ENCODE results near the gene SYNDIG1. TPM values are rescaled to one million over a fixed set of nuclear protein-coding genes. Genes with fewer than 3 reads are reported as not detected.
"Not testable (repeated sequence)": the region's sequence is repeated elsewhere in the genome, so short reads cannot be mapped to it uniquely, and the experiment has no call there.

The SYNDIG1 gene
- total and polyA plus RNA-seq, 4 experiments from 2014 or later, result not detected

DNA sequence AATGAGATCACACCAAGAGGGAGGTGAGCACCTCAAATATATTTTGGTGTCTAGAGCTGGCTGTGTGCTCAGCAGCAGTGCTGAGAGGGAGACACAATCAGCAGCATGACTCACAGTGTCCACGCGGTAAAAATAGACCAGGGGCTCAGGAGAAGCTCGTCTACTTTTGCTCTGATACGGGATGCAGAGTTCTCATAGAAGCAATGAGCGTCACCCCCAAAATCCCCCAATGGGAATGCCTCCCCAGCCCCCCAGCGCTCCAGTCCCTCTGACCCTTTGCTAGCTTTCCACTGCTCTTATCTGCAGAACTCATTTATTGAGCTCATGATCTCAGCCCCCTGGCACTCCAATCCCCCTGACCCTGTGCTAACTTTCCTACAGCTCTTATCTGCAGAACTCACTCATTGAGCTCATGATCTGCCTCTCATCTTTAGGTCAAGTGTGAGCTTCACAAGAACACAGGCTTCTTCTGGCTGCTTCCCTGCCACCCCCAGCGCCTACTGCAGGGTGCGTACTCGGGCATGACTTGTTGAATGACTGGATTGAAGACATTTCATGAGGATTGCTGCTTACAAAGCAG, 34.0 kb downstream of the SYNDIG1 start:
- Mint-ChIP-seq H3K27me3 (peaks cover 6 to 8% of the 10 kb centered on the region in 2 donors), H3K36me3 (no peaks in the 10 kb centered on the region), H3K9me3 (no peaks in the 10 kb centered on the region), H3K27ac (peak overlapping the region in 1 of 7 donors; percentile 8), H3K4me3 (no peak overlapping the region), H3K4me1 (no peaks in the 10 kb centered on the region)
- POLR2A ChIA-PET (ENCODE audit: partially characterized antibody), result no interaction called here
- intact Hi-C loops (cut with micrococcal nuclease), result no loop called here
- Histone ChIP-seq H3K4me3 (ENCODE audit: low read length in 2 of 2) (no peak overlapping the region), H3K27ac (ENCODE audit: low read depth, low read length) (no peak overlapping the region), H3K36me3 (ENCODE audit: insufficient read depth, low read length) (no peaks in the 10 kb centered on the region), H3K9me3 (ENCODE audit: control insufficient read depth in 1 of 2, low read length in 2 of 2) (no peaks in the 10 kb centered on the region), H3K27me3 (ENCODE audit: insufficient read depth, low read length) (no peaks in the 10 kb centered on the region), H3K4me1 (ENCODE audit: insufficient read depth, low read length) (no peaks in the 10 kb centered on the region)
- CTCF ChIA-PET (ENCODE audit: partially characterized antibody), result no interaction called here
- DNase-seq, result no peak

DNA sequence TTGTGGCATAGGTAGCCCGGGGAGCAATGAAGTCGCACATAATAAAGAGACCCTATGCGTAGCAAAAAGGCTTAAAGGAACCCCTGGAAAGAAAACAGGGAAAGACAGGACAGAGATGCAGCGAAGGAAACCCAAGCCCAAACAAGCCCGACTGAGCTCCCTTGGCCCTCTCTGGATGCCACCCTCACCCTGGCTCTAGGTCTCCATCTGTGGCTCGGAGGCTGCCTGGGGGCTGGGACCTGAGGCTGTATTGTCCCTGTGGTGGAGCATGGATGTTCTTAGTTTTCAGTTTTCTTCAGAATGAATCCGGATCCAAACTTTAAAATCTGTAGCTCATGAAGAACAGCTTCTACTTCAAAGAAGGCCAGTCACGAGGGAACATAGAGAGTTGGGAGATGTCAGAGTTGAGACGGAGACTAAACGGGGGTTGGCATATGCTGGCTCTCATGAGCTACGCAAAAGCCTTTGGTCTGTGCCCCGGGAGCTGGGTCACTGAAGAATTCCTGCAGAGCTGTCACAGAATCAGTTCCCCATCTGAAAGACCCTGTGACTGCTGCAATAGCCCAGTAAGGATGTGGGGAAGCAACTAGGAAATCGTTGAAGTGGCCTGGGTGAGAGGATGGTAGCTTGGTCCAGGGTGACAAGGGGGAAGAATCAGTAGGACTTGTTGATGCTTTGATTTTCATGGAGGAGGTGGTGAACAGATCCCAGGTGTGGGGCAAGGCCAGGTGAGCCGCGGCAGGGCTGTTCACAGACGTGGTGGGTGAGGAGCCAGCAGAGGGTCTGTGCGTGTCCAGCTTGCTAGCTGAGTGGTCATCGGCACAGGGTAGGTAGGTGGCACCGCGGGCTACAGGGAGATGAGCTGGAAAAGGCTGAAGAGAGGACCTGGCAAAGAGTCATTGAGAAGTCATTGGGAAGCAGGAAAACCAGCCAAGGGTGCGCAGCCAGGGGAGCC, 35.2 kb downstream of the SYNDIG1 start:
- Histone ChIP-seq H3K4me1 (ENCODE audit: insufficient read depth, low read length) (no peaks in the 10 kb centered on the region), H3K36me3 (ENCODE audit: insufficient read depth, low read length) (no peaks in the 10 kb centered on the region), H3K27me3 (ENCODE audit: insufficient read depth, low read length) (no peaks in the 10 kb centered on the region), H3K27ac (ENCODE audit: low read depth, low read length) (no peak overlapping the region), H3K9me3 (ENCODE audit: control insufficient read depth in 1 of 2, low read length in 2 of 2) (no peaks in the 10 kb centered on the region), H3K4me3 (ENCODE audit: low read length in 2 of 2) (no peak overlapping the region)
- DNase-seq, result no peak
- CTCF ChIA-PET (ENCODE audit: partially characterized antibody), result no interaction called here
- H3K27me3 Mint-ChIP-seq, result peaks cover 8% of the 10 kb centered on the region in 2 donors
- POLR2A ChIA-PET (ENCODE audit: partially characterized antibody), result no interaction called here
- no peaks in the 10 kb centered on the region for H3K4me1 Mint-ChIP-seq
- intact Hi-C loops (cut with micrococcal nuclease), result no loop called here
- H3K36me3 Mint-ChIP-seq, result no peaks in the 10 kb centered on the region
- H3K9me3 Mint-ChIP-seq, result no peaks in the 10 kb centered on the region
- no peak overlapping the region for H3K27ac Mint-ChIP-seq
- no peak overlapping the region for H3K4me3 Mint-ChIP-seq

DNA sequence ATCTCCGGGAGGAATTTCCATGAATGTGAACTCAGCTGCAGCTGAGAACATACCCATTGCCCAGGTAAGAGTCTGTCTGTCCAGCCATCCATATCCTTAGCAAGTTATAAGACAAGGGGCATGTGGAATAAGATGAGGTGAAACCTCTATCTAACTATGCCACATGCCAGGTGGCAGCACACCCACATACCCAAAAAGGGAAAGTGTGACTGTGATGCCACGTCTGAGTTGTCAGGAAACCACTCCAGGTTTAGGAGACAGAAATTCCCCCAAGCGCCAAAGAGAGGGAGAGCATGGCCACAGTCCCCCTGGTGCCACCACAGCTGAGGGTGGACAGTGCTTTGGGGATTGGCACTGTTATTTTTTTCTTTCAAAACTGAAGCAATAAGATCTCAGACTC, 36.7 kb downstream of the SYNDIG1 start:
- Mint-ChIP-seq H3K4me3 (no peak overlapping the region), H3K4me1 (no peaks in the 10 kb centered on the region), H3K36me3 (no peaks in the 10 kb centered on the region), H3K27me3 (peaks cover 8 to 9% of the 10 kb centered on the region in 2 donors), H3K9me3 (peaks cover 0 to 3% (median 0%) of the 10 kb centered on the region in 8 donors), H3K27ac (no peak overlapping the region)
- Histone ChIP-seq H3K27me3 (ENCODE audit: insufficient read depth, low read length) (peaks cover 3% of the 10 kb centered on the region), H3K36me3 (ENCODE audit: insufficient read depth, low read length) (no peaks in the 10 kb centered on the region), H3K4me3 (ENCODE audit: low read length in 2 of 2) (no peak overlapping the region), H3K9me3 (ENCODE audit: control insufficient read depth in 1 of 2, low read length in 2 of 2) (no peaks in the 10 kb centered on the region), H3K4me1 (ENCODE audit: insufficient read depth, low read length) (no peaks in the 10 kb centered on the region), H3K27ac (ENCODE audit: low read depth, low read length) (no peak overlapping the region)
- ChIA-PET POLR2A (ENCODE audit: partially characterized antibody) (no interaction called here), CTCF (ENCODE audit: partially characterized antibody) (no interaction called here)
- no peak for DNase-seq
- intact Hi-C loops (cut with micrococcal nuclease), result no loop called here

DNA sequence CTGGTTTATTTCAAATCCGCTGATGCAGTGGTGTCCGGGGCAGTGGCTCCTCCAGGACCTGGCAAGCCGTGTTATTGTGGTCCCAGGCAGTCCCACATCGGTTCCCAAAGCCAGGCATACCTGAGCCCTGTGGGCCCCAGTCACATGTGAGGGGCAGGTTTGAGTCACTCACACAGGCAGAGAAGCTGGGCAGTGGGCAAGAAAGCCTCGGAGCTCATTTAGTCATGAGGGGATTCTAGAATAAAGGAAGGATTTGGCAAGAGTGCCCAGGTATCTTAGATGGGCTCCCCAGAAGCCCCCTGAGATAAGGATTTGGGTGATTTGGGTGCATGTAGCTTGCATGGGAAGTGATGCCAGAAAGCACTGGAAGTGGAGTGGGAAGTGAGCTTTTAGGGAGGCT, 37.3 kb downstream of the SYNDIG1 start:
- Histone ChIP-seq H3K4me1 (ENCODE audit: insufficient read depth, low read length) (no peaks in the 10 kb centered on the region), H3K4me3 (ENCODE audit: low read length in 2 of 2) (no peak overlapping the region), H3K36me3 (ENCODE audit: insufficient read depth, low read length) (no peaks in the 10 kb centered on the region), H3K27ac (ENCODE audit: low read depth, low read length) (no peak overlapping the region), H3K9me3 (ENCODE audit: control insufficient read depth in 1 of 2, low read length in 2 of 2) (no peaks in the 10 kb centered on the region), H3K27me3 (ENCODE audit: insufficient read depth, low read length) (peaks cover 3% of the 10 kb centered on the region)
- intact Hi-C loops (cut with micrococcal nuclease), result no loop called here
- H3K27me3 Mint-ChIP-seq, result peaks cover 9 to 12% of the 10 kb centered on the region in 2 donors
- H3K9me3 Mint-ChIP-seq, result peaks cover 0 to 3% (median 0%) of the 10 kb centered on the region in 8 donors
- no peaks in the 10 kb centered on the region for H3K36me3 Mint-ChIP-seq
- CTCF ChIA-PET (ENCODE audit: partially characterized antibody), result no interaction called here
- no peak overlapping the region for H3K4me3 Mint-ChIP-seq
- POLR2A ChIA-PET (ENCODE audit: partially characterized antibody), result no interaction called here
- no peak overlapping the region for H3K27ac Mint-ChIP-seq
- no peak for DNase-seq
- no peaks in the 10 kb centered on the region for H3K4me1 Mint-ChIP-seq

DNA sequence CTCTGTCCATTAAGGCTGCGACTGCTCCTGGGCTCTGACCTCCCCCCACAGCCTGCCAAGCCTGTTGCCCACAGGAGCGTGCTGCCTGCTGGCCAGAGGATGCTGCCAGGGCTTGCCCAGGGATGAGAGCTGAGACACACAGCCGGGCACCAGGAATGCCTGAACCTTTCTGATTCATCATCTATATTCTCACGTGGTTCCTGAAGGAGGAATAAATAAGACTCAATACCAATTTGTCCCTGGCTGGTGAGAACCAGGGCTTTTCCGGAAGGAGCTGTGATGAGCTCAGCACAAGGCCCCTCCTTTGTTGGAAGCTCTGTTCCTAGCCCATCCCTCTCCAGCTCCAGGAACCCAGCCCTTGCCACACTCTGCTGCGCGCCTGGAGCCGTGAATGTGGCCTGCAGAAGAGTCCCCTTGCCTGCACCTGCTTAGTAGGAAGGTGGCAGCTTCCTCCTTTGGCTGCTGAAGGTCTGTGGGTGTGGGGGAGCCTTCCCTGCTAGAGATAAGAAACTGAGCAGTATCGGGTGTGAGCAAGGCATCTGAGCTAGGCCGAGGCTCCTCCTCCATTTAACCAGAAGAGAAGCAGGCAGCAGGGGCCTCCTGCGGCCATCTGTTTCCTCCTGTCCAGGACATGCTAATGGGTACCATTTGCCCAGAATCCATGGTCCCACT, 37.9 kb downstream of the SYNDIG1 start:
- Histone ChIP-seq H3K4me3 (ENCODE audit: low read length in 2 of 2) (no peak overlapping the region), H3K4me1 (ENCODE audit: insufficient read depth, low read length) (no peaks in the 10 kb centered on the region), H3K9me3 (ENCODE audit: control insufficient read depth in 1 of 2, low read length in 2 of 2) (no peaks in the 10 kb centered on the region), H3K27me3 (ENCODE audit: insufficient read depth, low read length) (peaks cover 3% of the 10 kb centered on the region), H3K27ac (ENCODE audit: low read depth, low read length) (no peak overlapping the region), H3K36me3 (ENCODE audit: insufficient read depth, low read length) (no peaks in the 10 kb centered on the region)
- peaks cover 0 to 3% (median 0%) of the 10 kb centered on the region in 8 donors for H3K9me3 Mint-ChIP-seq
- H3K4me1 Mint-ChIP-seq, result no peaks in the 10 kb centered on the region
- no peak overlapping the region for H3K4me3 Mint-ChIP-seq
- ChIA-PET POLR2A (ENCODE audit: partially characterized antibody) (no interaction called here), CTCF (ENCODE audit: partially characterized antibody) (no interaction called here)
- H3K36me3 Mint-ChIP-seq, result no peaks in the 10 kb centered on the region
- H3K27me3 Mint-ChIP-seq, result peaks cover 9 to 14% of the 10 kb centered on the region in 2 donors
- no peak for DNase-seq
- intact Hi-C loops (cut with micrococcal nuclease), result no loop called here
- H3K27ac Mint-ChIP-seq, result no peak overlapping the region

DNA sequence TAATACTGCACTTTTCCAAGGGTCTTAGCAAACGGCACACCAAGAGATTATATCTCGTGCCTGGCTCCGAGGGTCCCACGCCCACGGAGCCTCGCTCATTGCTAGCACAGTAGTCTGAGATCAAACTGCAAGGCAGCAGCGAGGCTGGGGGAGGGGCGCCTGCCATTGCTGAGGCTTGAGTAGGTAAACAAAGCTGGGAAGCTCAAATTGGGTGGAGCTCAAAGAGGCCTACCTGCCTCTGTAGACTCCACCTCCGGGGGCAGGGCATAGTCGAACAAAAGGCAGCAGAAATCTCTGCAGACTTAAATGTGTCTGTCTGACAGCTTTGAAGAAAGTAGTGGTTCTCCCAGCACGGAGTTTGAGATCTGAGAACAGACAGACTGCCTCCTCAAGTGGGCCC, 43.0 kb downstream of the SYNDIG1 start:
- CTCF ChIA-PET (ENCODE audit: partially characterized antibody); H3K4me1 ChIP-seq (ENCODE audit: insufficient read depth, low read length); H3K4me1 Mint-ChIP-seq; H3K4me3 ChIP-seq (ENCODE audit: low read length in 2 of 2); H3K27me3 ChIP-seq (ENCODE audit: insufficient read depth, low read length); H3K36me3 Mint-ChIP-seq; H3K27ac Mint-ChIP-seq; H3K4me3 Mint-ChIP-seq; H3K9me3 Mint-ChIP-seq; H3K36me3 ChIP-seq (ENCODE audit: insufficient read depth, low read length); POLR2A ChIA-PET (ENCODE audit: partially characterized antibody); H3K9me3 ChIP-seq (ENCODE audit: control insufficient read depth in 1 of 2, low read length in 2 of 2); intact Hi-C loops (cut with micrococcal nuclease); H3K27ac ChIP-seq (ENCODE audit: low read depth, low read length); DNase-seq: not testable (repeated sequence)
- H3K27me3 Mint-ChIP-seq, result peaks cover 1 to 12% of the 10 kb centered on the region in 2 donors

DNA sequence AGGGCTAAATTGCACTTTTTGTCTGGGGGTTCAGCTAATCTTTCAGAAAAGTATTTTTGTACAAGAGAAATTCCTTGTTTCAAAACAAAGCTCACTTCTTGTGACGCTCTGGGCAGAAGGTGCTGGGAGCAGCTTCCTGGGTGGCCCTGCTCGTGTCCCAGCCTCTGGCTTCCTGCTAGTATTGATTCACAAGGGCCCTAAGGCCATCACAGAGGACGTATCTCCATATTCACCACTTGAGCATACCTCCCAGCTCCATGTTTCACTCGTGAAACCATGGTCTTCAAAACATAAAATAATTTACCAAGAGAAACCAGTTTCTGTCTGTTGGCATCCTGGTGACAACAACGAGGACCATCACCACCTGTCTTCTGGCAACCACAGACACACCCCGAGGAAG, 49.1 kb downstream of the SYNDIG1 start:
- POLR2A ChIA-PET (ENCODE audit: partially characterized antibody), result no interaction called here
- CTCF ChIA-PET (ENCODE audit: partially characterized antibody), result no interaction called here
- intact Hi-C loops (cut with micrococcal nuclease), result no loop called here

More for the DNA sequence above, 49.1 kb downstream of the SYNDIG1 start:
- Mint-ChIP-seq H3K36me3 (no peaks in the 10 kb centered on the region), H3K27ac (no peak overlapping the region), H3K4me1 (no peaks in the 10 kb centered on the region), H3K4me3 (no peak overlapping the region), H3K27me3 (peaks cover 2 to 3% of the 10 kb centered on the region in 2 donors), H3K9me3 (peaks cover 0 to 4% (median 0%) of the 10 kb centered on the region in 8 donors)
- Histone ChIP-seq H3K4me3 (ENCODE audit: low read length in 2 of 2) (no peak overlapping the region), H3K9me3 (ENCODE audit: control insufficient read depth in 1 of 2, low read length in 2 of 2) (no peaks in the 10 kb centered on the region), H3K36me3 (ENCODE audit: insufficient read depth, low read length) (no peaks in the 10 kb centered on the region), H3K4me1 (ENCODE audit: insufficient read depth, low read length) (no peaks in the 10 kb centered on the region), H3K27me3 (ENCODE audit: insufficient read depth, low read length) (no peaks in the 10 kb centered on the region), H3K27ac (ENCODE audit: low read depth, low read length) (no peak overlapping the region)
- no peak for DNase-seq

All from CD4-positive, alpha-beta memory T cell (primary cell).